Measurements from ENCODE around the gene RPL13A.

RPL13A gene

DNA sequence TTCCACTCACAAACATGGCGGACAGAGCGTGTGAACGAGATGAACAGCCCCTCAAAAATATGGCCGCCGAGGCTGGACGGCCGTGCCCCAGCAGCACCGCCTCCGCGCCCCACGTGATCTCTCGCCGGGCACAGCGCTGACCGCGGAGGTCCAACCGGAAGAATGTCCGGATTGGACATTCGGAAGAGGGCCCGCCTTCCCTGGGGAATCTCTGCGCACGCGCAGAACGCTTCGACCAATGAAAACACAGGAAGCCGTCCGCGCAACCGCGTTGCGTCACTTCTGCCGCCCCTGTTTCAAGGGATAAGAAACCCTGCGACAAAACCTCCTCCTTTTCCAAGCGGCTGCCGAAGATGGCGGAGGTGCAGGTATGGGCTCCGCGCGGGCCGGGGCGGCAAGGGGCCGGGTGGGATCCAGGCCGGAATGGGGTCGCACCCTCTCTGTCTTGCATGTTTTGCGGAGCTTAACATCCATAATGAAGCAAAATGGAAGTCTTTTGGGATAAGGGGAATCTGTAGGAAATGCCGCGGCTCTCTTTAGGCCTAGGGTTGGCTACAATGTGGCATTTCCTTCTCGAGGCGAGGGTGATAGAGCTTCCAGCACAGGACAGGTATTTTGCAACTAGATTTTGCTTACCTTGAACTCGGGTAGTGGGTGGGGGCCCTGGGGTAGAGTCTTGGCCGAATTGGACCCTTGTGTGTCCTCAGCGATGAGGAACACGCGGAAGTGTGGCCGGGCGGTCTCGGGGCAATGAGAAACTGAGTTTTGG is at the start of gene RPL13A:
TSS of gene RPL13A (plus strand) at position 332 of the 769 bp plus-strand sequence. CDS start at position 354, 22 bp downstream.
- Histone ChIP-seq H3K4me1 (ENCODE audit: control insufficient read depth in 1 of 2, insufficient read depth in 2 of 2, low read length in 2 of 2) (peaks cover 31 to 32% of the 10 kb centered on the region in 2 donors), H3K36me3 (ENCODE audit: control insufficient read depth in 1 of 2, insufficient read depth in 2 of 2, low read length in 2 of 2) (peaks cover 35% of the 10 kb centered on the region in 2 donors), H3K27me3 (ENCODE audit: control insufficient read depth in 1 of 2, insufficient read depth in 2 of 2, low read length in 2 of 2) (no peaks in the 10 kb centered on the region), H3K27ac (ENCODE audit: low read depth, low read length) (peak within 1 kb of the TSS; percentile 79), H3K4me3 (ENCODE audit: low read depth in 1 of 2, low read length in 2 of 2) (peak within 1 kb of the TSS; percentile 97 to 99), H3K9ac (ENCODE audit: low read depth in 1 of 2, low read length in 2 of 2) (peak within 1 kb of the TSS; percentile 90 to 99), H3K9me3 (ENCODE audit: control insufficient read depth in 1 of 2, low read length in 2 of 2) (no peaks in the 10 kb centered on the region)

DNA sequence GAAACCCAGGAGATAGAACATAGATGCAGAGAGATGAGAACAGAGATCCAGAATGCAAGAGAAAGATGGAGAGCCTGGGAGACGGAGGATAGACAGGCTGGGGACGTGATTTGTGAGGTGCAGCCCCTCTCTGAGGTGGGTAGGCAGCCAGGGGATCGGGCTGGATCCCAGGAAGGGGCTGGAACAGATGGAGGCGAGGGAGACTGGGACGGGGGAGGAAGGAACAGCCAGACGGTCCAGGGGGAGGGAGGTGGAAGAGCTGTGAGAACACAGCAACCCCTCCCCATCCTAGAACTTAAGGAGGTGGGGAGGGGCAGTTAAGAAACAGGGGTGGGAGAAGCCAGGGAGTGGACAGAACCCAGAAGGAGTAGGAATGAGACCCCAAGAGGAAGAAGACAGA is 49.1 kb upstream of the RPL13A start:
- H3K27ac ChIP-seq (ENCODE audit: low read depth, low read length), result no peak overlapping the region
- no peak overlapping the region for H3K9ac ChIP-seq (ENCODE audit: low read depth in 1 of 2, low read length in 2 of 2)
- peaks cover 0 to 5% of the 10 kb centered on the region in 2 donors for H3K4me1 ChIP-seq (ENCODE audit: control insufficient read depth in 1 of 2, insufficient read depth in 2 of 2, low read length in 2 of 2)
- H3K27me3 ChIP-seq (ENCODE audit: control insufficient read depth in 1 of 2, insufficient read depth in 2 of 2, low read length in 2 of 2), result peaks cover 65 to 79% of the 10 kb centered on the region in 2 donors
- no peaks in the 10 kb centered on the region for H3K36me3 ChIP-seq (ENCODE audit: control insufficient read depth in 1 of 2, insufficient read depth in 2 of 2, low read length in 2 of 2)
- H3K9me3 ChIP-seq (ENCODE audit: control insufficient read depth in 1 of 2, low read length in 2 of 2), result no peaks in the 10 kb centered on the region
- no peak overlapping the region for H3K4me3 ChIP-seq (ENCODE audit: low read depth in 1 of 2, low read length in 2 of 2)

DNA sequence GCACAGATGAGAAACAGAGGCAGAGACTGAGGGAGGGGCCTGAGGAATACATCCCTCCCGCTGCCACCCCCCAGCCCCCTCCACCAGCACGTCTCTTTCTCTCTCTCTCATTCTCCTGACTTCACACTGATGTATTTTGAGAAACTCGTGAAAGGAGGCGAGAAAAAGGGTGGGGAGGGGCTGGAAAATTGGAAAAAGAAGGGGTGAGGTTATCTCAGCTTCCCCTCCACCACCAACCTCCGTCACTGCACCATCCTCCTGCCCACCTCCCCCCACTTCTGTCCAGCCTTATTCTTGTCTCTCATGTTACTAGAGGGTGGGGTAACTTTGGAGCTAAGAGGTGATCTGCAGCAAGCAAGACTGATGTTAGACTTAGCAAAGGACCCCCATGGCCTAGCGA is 47.6 kb upstream of the RPL13A start:
- Histone ChIP-seq H3K9ac (ENCODE audit: low read depth in 1 of 2, low read length in 2 of 2) (no peak overlapping the region), H3K4me3 (ENCODE audit: low read depth in 1 of 2, low read length in 2 of 2) (no peak overlapping the region), H3K9me3 (ENCODE audit: control insufficient read depth in 1 of 2, low read length in 2 of 2) (no peaks in the 10 kb centered on the region), H3K36me3 (ENCODE audit: control insufficient read depth in 1 of 2, insufficient read depth in 2 of 2, low read length in 2 of 2) (no peaks in the 10 kb centered on the region), H3K27ac (ENCODE audit: low read depth, low read length) (no peak overlapping the region), H3K27me3 (ENCODE audit: control insufficient read depth in 1 of 2, insufficient read depth in 2 of 2, low read length in 2 of 2) (peaks cover 53 to 68% of the 10 kb centered on the region in 2 donors), H3K4me1 (ENCODE audit: control insufficient read depth in 1 of 2, insufficient read depth in 2 of 2, low read length in 2 of 2) (peaks cover 0 to 5% of the 10 kb centered on the region in 2 donors)

DNA sequence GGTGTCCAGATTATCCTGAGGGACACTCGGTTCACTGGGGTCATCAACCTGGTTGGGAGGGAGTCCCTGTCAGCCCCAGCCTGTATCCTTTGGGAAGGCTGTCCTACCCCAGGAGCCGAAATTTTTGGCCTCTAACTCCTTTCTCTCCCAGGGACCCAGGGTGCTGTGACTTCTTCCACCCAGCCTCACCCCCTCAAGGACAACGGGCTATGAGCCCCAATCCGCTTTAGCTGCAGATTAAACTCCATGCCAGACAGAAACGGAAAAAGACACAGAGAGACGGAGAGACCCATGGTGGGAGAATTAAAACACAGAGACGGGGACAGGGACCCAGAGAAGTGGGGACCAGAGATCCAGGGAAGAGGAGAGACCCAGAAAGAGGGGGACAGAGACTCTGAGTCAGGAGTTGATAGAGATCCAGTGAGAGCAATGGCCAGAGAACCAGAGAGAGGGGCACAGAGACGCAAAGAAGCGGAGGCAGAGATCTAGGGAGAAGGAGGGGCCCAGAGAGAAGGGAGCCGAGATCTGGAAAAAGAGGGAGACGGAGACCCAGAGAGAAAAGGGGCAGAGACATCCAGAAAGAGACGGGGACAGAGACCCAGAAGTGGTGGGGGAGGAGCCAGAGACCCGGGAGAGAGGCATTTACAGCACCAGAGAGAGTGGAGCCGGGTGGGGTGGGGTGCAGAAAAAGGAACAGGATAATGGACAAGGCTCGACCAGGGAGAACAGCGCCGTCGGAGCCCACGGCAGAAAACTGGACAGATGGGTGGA is 46.8 kb upstream of the RPL13A start:
- no peak overlapping the region for H3K9ac ChIP-seq (ENCODE audit: low read depth in 1 of 2, low read length in 2 of 2)
- H3K27ac ChIP-seq (ENCODE audit: low read depth, low read length), result no peak overlapping the region
- no peaks in the 10 kb centered on the region for H3K9me3 ChIP-seq (ENCODE audit: control insufficient read depth in 1 of 2, low read length in 2 of 2)
- H3K36me3 ChIP-seq (ENCODE audit: control insufficient read depth in 1 of 2, insufficient read depth in 2 of 2, low read length in 2 of 2), result no peaks in the 10 kb centered on the region
- H3K27me3 ChIP-seq (ENCODE audit: control insufficient read depth in 1 of 2, insufficient read depth in 2 of 2, low read length in 2 of 2), result peaks cover 45 to 61% of the 10 kb centered on the region in 2 donors
- peaks cover 0 to 5% of the 10 kb centered on the region in 2 donors for H3K4me1 ChIP-seq (ENCODE audit: control insufficient read depth in 1 of 2, insufficient read depth in 2 of 2, low read length in 2 of 2)
- no peak overlapping the region for H3K4me3 ChIP-seq (ENCODE audit: low read depth in 1 of 2, low read length in 2 of 2)

DNA sequence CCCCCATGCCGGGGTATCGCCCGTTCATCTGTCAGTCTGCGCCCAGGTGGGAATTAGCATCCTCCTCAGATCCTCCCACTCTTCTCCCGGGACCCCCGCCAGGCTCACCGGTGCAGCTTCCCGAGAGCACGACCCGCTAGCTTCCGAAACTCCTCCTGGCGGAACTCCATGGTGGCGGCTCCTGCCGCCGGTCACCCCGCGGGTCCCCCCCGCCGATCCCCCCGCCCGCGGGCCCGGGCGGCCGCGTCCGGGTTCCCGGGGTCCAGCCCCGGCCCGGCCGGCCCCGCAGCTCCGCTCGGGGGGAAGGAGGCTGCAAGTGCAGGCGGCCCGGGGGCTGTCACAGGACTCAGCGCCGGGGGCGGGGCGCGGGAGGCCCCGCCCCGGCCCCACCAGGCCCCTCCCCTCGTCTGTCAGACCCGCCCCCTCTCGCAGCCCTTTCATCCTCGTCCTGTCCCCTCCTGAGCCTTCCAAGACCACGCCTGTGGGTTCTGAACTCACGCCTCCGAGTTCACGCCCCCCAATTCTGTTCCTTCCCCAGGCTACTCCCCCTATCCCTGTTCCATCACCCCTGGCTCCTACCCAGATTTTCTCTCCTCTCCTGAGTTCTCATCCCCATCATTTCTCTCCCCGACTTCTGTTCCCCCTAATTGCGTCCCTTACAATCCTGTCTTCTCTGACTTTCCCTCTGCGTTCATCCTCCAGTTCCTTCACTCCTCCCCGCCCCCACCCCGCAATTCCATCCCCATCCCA is 46.0 kb upstream of the RPL13A start, which contains the start of gene SLC17A7:
TSS of gene SLC17A7 (minus strand) at position 318 of the 750 bp plus-strand sequence. CDS start at position 170, 148 bp downstream.
- peak within 1 kb of the TSS in 1 of 2 donors; percentile 79 for H3K4me3 ChIP-seq (ENCODE audit: low read depth in 1 of 2, low read length in 2 of 2)
- no peaks in the 10 kb centered on the region for H3K9me3 ChIP-seq (ENCODE audit: control insufficient read depth in 1 of 2, low read length in 2 of 2)
- no peak within 1 kb of the TSS for H3K27ac ChIP-seq (ENCODE audit: low read depth, low read length)
- H3K4me1 ChIP-seq (ENCODE audit: control insufficient read depth in 1 of 2, insufficient read depth in 2 of 2, low read length in 2 of 2), result peaks cover 0 to 5% of the 10 kb centered on the region in 2 donors
- H3K9ac ChIP-seq (ENCODE audit: low read depth in 1 of 2, low read length in 2 of 2), result no peak within 1 kb of the TSS
- H3K36me3 ChIP-seq (ENCODE audit: control insufficient read depth in 1 of 2, insufficient read depth in 2 of 2, low read length in 2 of 2), result no peaks in the 10 kb centered on the region
- peaks cover 43 to 54% of the 10 kb centered on the region in 2 donors for H3K27me3 ChIP-seq (ENCODE audit: control insufficient read depth in 1 of 2, insufficient read depth in 2 of 2, low read length in 2 of 2)

DNA sequence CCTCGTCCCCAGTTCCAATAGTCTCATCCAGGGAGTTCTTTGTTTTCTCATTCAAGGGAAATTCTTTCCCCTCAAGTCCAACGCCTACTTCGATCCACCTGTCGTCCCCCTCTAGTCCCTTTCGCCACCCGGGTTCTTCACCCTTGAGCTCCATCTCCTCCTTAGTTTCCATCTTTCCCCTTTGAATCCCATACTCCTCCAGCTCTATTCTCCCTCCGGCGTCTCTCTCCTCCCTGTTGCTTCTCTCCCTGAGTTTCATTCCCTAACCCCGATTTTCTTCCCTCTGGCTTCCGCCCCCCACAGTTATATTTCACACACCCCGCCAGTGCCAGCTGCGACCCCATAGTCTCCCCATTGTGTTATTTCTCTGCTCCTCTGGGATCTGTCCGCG is 45.5 kb upstream of the RPL13A start:
- H3K4me3 ChIP-seq (ENCODE audit: low read depth in 1 of 2, low read length in 2 of 2), result no peak overlapping the region
- H3K9ac ChIP-seq (ENCODE audit: low read depth in 1 of 2, low read length in 2 of 2), result no peak overlapping the region
- H3K27me3 ChIP-seq (ENCODE audit: control insufficient read depth in 1 of 2, insufficient read depth in 2 of 2, low read length in 2 of 2), result peaks cover 37 to 49% of the 10 kb centered on the region in 2 donors
- no peaks in the 10 kb centered on the region for H3K9me3 ChIP-seq (ENCODE audit: control insufficient read depth in 1 of 2, low read length in 2 of 2)
- H3K36me3 ChIP-seq (ENCODE audit: control insufficient read depth in 1 of 2, insufficient read depth in 2 of 2, low read length in 2 of 2), result no peaks in the 10 kb centered on the region
- peaks cover 0 to 5% of the 10 kb centered on the region in 2 donors for H3K4me1 ChIP-seq (ENCODE audit: control insufficient read depth in 1 of 2, insufficient read depth in 2 of 2, low read length in 2 of 2)
- H3K27ac ChIP-seq (ENCODE audit: low read depth, low read length), result no peak overlapping the region

DNA sequence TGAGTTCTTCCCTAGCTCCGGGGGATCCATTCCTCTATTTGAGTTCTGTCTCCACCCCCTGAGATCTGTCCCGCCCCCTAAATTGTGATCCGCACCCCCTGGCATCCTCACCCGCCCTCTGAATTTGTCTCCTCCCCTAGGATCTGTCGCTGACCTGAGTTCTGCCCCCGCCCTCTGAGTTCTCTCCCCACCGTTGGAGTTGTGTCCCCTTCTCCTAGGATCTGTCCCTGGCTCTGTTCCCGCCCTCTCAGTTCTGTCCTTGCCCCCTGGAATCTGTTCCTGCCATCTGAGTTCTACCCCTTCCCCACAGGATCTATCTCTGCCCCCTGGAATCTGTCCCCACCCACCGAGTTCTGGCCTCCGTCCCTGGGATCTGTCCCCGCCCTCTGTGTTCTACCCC is 45.1 kb upstream of the RPL13A start:
- no peaks in the 10 kb centered on the region for H3K9me3 ChIP-seq (ENCODE audit: control insufficient read depth in 1 of 2, low read length in 2 of 2)
- H3K4me3 ChIP-seq (ENCODE audit: low read depth in 1 of 2, low read length in 2 of 2), result peak overlapping the region in 1 of 2 donors; percentile 79
- H3K27ac ChIP-seq (ENCODE audit: low read depth, low read length), result no peak overlapping the region
- H3K27me3 ChIP-seq (ENCODE audit: control insufficient read depth in 1 of 2, insufficient read depth in 2 of 2, low read length in 2 of 2), result peaks cover 35 to 45% of the 10 kb centered on the region in 2 donors
- peaks cover 0 to 5% of the 10 kb centered on the region in 2 donors for H3K4me1 ChIP-seq (ENCODE audit: control insufficient read depth in 1 of 2, insufficient read depth in 2 of 2, low read length in 2 of 2)
- no peak overlapping the region for H3K9ac ChIP-seq (ENCODE audit: low read depth in 1 of 2, low read length in 2 of 2)
- no peaks in the 10 kb centered on the region for H3K36me3 ChIP-seq (ENCODE audit: control insufficient read depth in 1 of 2, insufficient read depth in 2 of 2, low read length in 2 of 2)

DNA sequence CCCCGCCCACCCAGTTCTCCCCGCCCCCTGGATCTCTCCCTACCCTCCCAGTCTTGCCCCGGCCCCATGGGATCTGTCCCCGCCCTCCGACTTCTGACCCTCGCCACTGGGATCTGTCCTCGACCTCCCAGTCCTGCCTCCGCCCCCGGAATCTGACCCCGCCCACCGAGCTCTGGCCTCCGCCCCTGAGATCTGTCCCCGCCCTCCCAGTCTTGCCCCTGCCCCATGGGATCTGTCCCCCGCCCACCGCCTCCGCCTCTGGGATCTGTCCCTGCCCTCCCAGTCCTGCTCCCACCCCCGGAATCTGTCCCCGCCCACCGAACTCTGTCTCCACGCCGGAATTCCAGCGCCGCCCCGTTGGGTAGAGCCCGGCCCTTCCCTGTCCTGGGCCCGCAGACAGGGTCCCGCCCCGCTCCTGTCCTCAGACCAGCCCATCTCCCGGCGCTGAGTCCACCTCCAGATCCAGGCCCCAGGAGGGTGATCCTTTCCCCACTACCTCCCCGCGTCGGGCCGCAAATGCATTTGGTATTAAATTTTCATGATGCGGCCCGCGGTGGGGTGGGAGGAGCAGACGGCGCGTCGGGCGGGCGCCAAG is 44.5 kb upstream of the RPL13A start:
- Histone ChIP-seq H3K27me3 (ENCODE audit: control insufficient read depth in 1 of 2, insufficient read depth in 2 of 2, low read length in 2 of 2) (peaks cover 30 to 41% of the 10 kb centered on the region in 2 donors), H3K4me1 (ENCODE audit: control insufficient read depth in 1 of 2, insufficient read depth in 2 of 2, low read length in 2 of 2) (peaks cover 0 to 5% of the 10 kb centered on the region in 2 donors), H3K27ac (ENCODE audit: low read depth, low read length) (peak overlapping the region; percentile 66)

DNA sequence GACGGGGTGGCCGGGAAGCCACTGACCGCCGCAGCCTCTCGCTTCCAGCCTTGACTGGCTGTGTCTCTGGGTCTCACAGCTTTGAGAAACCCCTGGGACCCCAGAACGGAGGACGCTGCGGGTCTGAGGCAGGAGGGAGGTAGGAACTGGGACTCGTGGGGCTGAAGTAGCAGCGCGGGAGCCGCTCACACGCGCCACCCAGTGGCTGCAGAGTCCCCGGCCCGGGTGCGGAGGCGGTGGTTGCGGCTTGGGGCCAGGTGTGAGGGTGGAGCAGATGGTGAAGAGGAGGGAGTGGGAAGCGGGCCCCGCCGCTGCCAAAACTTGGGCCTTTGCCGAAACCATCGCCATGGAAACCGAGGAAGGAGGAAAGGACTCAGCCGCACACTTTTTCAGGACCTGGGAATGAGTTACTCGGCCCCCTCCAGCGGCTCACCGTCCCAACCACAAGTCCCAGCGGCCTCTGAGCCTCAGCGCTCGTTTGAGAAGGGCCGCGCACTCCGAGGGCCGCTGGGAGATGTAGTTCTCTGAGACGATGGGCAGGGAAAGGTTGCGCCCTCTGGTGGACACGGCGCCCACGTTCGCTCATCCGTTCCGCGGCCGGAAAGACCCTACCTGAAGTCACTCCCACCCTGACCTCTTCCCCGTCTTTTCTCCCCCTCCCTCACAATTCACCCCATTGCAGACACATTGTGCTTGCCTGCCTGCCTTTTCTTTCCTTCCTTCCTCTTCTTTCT is 43.9 kb upstream of the RPL13A start:
- Histone ChIP-seq H3K27me3 (ENCODE audit: control insufficient read depth in 1 of 2, insufficient read depth in 2 of 2, low read length in 2 of 2) (peaks cover 24 to 35% of the 10 kb centered on the region in 2 donors), H3K4me3 (ENCODE audit: low read depth in 1 of 2, low read length in 2 of 2) (peak overlapping the region; percentile 79 to 84), H3K27ac (ENCODE audit: low read depth, low read length) (peak overlapping the region; percentile 66), H3K9ac (ENCODE audit: low read depth in 1 of 2, low read length in 2 of 2) (peak overlapping the region in 1 of 2 donors; percentile 84), H3K4me1 (ENCODE audit: control insufficient read depth in 1 of 2, insufficient read depth in 2 of 2, low read length in 2 of 2) (peaks cover 0 to 5% of the 10 kb centered on the region in 2 donors), H3K36me3 (ENCODE audit: control insufficient read depth in 1 of 2, insufficient read depth in 2 of 2, low read length in 2 of 2) (peaks cover 0 to 6% of the 10 kb centered on the region in 2 donors), H3K9me3 (ENCODE audit: control insufficient read depth in 1 of 2, low read length in 2 of 2) (no peaks in the 10 kb centered on the region)

More for the DNA sequence above, 44.5 kb upstream of the RPL13A start:
- peak overlapping the region in 1 of 2 donors; percentile 84 for H3K9ac ChIP-seq (ENCODE audit: low read depth in 1 of 2, low read length in 2 of 2)
- H3K9me3 ChIP-seq (ENCODE audit: control insufficient read depth in 1 of 2, low read length in 2 of 2), result no peaks in the 10 kb centered on the region
- peak overlapping the region; percentile 79 to 84 for H3K4me3 ChIP-seq (ENCODE audit: low read depth in 1 of 2, low read length in 2 of 2)
- H3K36me3 ChIP-seq (ENCODE audit: control insufficient read depth in 1 of 2, insufficient read depth in 2 of 2, low read length in 2 of 2), result no peaks in the 10 kb centered on the region
